H1 (cell line): ENCODE data around the gene ITM2B. TPM values are rescaled to one million over a fixed set of nuclear protein-coding genes. Genes with fewer than 3 reads are reported as not detected.

ENCODE experiments used
- CTCF ChIA-PET: fragments of 300-600 bp; sonication (Branson Sonifier 250); formaldehyde crosslinking; loops from one replicate; lab custom pipeline; 2021; ENCODE audit not compliant: partially characterized antibody; lab: Charles Lee
- POLR2A ChIA-PET: fragments of 300-600 bp; sonication (Branson Sonifier 250); formaldehyde crosslinking; loops from one replicate; lab custom pipeline; 2021; ENCODE audit warnings: inconsistent platforms; ENCODE audit not compliant: partially characterized antibody; lab: Charles Lee
- DNase-seq, 2 experiments: peaks; one replicate each; pipeline versions ENCODE4 v3.0.0 to v3.0.0-alpha.2; 2010 to 2022; ENCODE audit warnings: low spot score in 2 of 2, low read depth in 1 of 2, mixed read lengths in 1 of 2
- FAIRE-seq: peaks from 2 replicates; lab custom pipeline; 2011; peaks lifted over from hg19 to GRCh38; lab: Jason Lieb, UNC
- H2AFZ ChIP-seq: 2 replicates; pipeline ENCODE4 v1.8.1; 2012; ENCODE audit warnings: low read length, inconsistent platforms
- H2AK5ac ChIP-seq: 2 replicates; pipeline ENCODE4 v1.6.1; 2013; ENCODE audit warnings: low read depth, low read length
- H2BK120ac ChIP-seq: replicated peaks from 2 replicates; pipeline ENCODE3; 2013; ENCODE audit warnings: low read depth, low read length, inconsistent platforms
- H2BK12ac ChIP-seq: 2 replicates; pipeline ENCODE4 v1.6.1; 2013; ENCODE audit warnings: low read depth, low read length
- H2BK15ac ChIP-seq: 2 replicates; pipeline ENCODE4 v1.6.1; 2013; ENCODE audit warnings: low read length
- H2BK20ac ChIP-seq: 2 replicates; pipeline ENCODE4 v1.6.1; 2013; ENCODE audit warnings: low read length
- H2BK5ac ChIP-seq: 2 replicates; pipeline ENCODE4 v1.6.1; 2013; ENCODE audit warnings: low read depth, low read length
- H3K14ac ChIP-seq: 2 replicates; pipeline ENCODE4 v1.6.1; 2013; ENCODE audit warnings: inconsistent platforms; ENCODE audit not compliant: insufficient read length
- H3K18ac ChIP-seq: 2 replicates; pipeline ENCODE4 v1.6.1; 2013; ENCODE audit warnings: low read length; ENCODE audit errors: extremely low read depth
- H3K23ac ChIP-seq: 2 replicates; pipeline ENCODE4 v1.6.1; 2013; ENCODE audit warnings: inconsistent platforms; ENCODE audit not compliant: insufficient read length
- H3K23me2 ChIP-seq: 2 replicates; pipeline ENCODE4 v1.6.1; 2013; ENCODE audit warnings: low read depth, low read length
- H3K27ac ChIP-seq: 2 replicates; pipeline ENCODE4 v1.6.1; 2011; ENCODE audit warnings: low read depth, low read length, inconsistent platforms
- H3K27me3 ChIP-seq, 4 experiments: replicated peaks in 1 of 4; 1 replicate in 1 of 4; 2 replicates in 3 of 4; pipeline versions ENCODE4 v1.6.1 to v1.8.1; 2011 to 2013; ENCODE audit warnings: low read length in 3 of 4, mild to moderate bottlenecking in 3 of 4, inconsistent platforms in 2 of 4, mixed read lengths in 2 of 4, moderate library complexity in 1 of 4; ENCODE audit not compliant: control insufficient read depth in 3 of 4, insufficient read depth in 3 of 4; ENCODE audit errors: extremely low read depth in 1 of 4
- H3K36me3 ChIP-seq, 4 experiments: 2 replicates each; pipeline versions ENCODE4 v1.6.1 to v1.8.1; 2011 to 2013; ENCODE audit warnings: mild to moderate bottlenecking in 4 of 4, low read length in 3 of 4, moderate library complexity in 2 of 4, control low read depth in 1 of 4, inconsistent platforms in 1 of 4; ENCODE audit not compliant: insufficient read depth in 4 of 4, control insufficient read depth in 2 of 4
- H3K4ac ChIP-seq: replicated peaks from 2 replicates; pipeline ENCODE3; 2013; ENCODE audit warnings: low read length, low read depth, mixed read lengths, inconsistent platforms; ENCODE audit not compliant: insufficient read length
- H3K4me1 ChIP-seq, 4 experiments: replicated peaks in 1 of 4; 1 replicate in 1 of 4; 2 replicates in 3 of 4; pipeline versions ENCODE4 v1.6.1 to v1.8.1; 2011 to 2013; ENCODE audit warnings: low read length in 3 of 4, inconsistent platforms in 2 of 4, mixed read lengths in 1 of 4; ENCODE audit not compliant: insufficient read depth in 4 of 4, control insufficient read depth in 3 of 4
- H3K4me2 ChIP-seq, 2 experiments: 2 replicates each; pipeline versions ENCODE4 v1.6.1 to v1.8.1; 2011 to 2013; ENCODE audit warnings: low read depth in 2 of 2, low read length in 2 of 2, control low read depth in 1 of 2, inconsistent platforms in 1 of 2, mild to moderate bottlenecking in 1 of 2; ENCODE audit not compliant: insufficient read depth in 1 of 2
- H3K4me3 ChIP-seq, 4 experiments: fragments of 200-600, 300-600 bp in 1 of 4; sonication (generic), shearing (Covaris generic), sonication (Bioruptor Twin) in 1 of 4; 2 replicates each; pipeline versions ENCODE4 v1.5.1 to v1.8.1; 2011 to 2016; ENCODE audit warnings: low read length in 4 of 4, low read depth in 3 of 4, control low read depth in 2 of 4, inconsistent platforms in 2 of 4, mild to moderate bottlenecking in 2 of 4, mixed read lengths in 1 of 4, moderate library complexity in 1 of 4; ENCODE audit not compliant: insufficient read depth in 2 of 4; ENCODE audit errors: extremely low read depth in 1 of 4
- H3K56ac ChIP-seq: replicated peaks from 2 replicates; pipeline ENCODE3; 2013; ENCODE audit warnings: low read depth, mild to moderate bottlenecking, mixed read lengths, low read length, inconsistent platforms; ENCODE audit not compliant: insufficient read length
- H3K79me1 ChIP-seq: 2 replicates; pipeline ENCODE4 v1.6.1; 2013; ENCODE audit warnings: low read depth, low read length, control low read depth
- H3K79me2 ChIP-seq, 2 experiments: 2 replicates each; pipeline versions ENCODE4 v1.6.1 to v1.8.1; 2012 to 2013; ENCODE audit warnings: low read length in 2 of 2, mild to moderate bottlenecking in 2 of 2, inconsistent platforms in 1 of 2; ENCODE audit not compliant: insufficient read depth in 2 of 2, control insufficient read depth in 1 of 2
- H3K9ac ChIP-seq, 4 experiments: replicated peaks in 1 of 4; 1 replicate in 1 of 4; 2 replicates in 3 of 4; pipeline versions ENCODE4 v1.6.1 to v1.8.1; 2011 to 2013; ENCODE audit warnings: low read depth in 3 of 4, low read length in 3 of 4, control low read depth in 2 of 4, mild to moderate bottlenecking in 2 of 4, moderate library complexity in 2 of 4, inconsistent platforms in 1 of 4; ENCODE audit errors: extremely low read depth in 1 of 4
- H3K9me3 ChIP-seq, 2 experiments: 2 replicates each; pipeline versions ENCODE4 v1.6.1 to v1.8.1; 2012 to 2013; ENCODE audit warnings: mild to moderate bottlenecking in 2 of 2, moderate library complexity in 2 of 2, control low read depth in 1 of 2, inconsistent platforms in 1 of 2, low read depth in 1 of 2, low read length in 1 of 2, mixed read lengths in 1 of 2; ENCODE audit not compliant: insufficient read depth in 2 of 2
- H4K20me1 ChIP-seq, 2 experiments: replicated peaks in 1 of 2; 2 replicates each; pipeline versions ENCODE3 to v1.8.1; 2011 to 2013; ENCODE audit warnings: inconsistent platforms in 2 of 2, low read length in 2 of 2, mild to moderate bottlenecking in 1 of 2; ENCODE audit not compliant: insufficient read depth in 2 of 2, control insufficient read depth in 1 of 2
- H4K5ac ChIP-seq: 2 replicates; pipeline ENCODE4 v1.6.1; 2013; ENCODE audit warnings: low read length, low read depth, mixed read lengths, inconsistent platforms; ENCODE audit not compliant: insufficient read length
- H4K8ac ChIP-seq: 2 replicates; pipeline ENCODE4 v1.8.0; 2013; ENCODE audit warnings: mild to moderate bottlenecking, moderate library complexity, low read length, inconsistent platforms; ENCODE audit not compliant: insufficient read depth; ENCODE audit errors: extremely low read depth
- H4K91ac ChIP-seq: replicated peaks from 2 replicates; pipeline ENCODE3; 2013; ENCODE audit warnings: low read length, mixed read lengths, inconsistent platforms; ENCODE audit not compliant: insufficient read length
- BCL11A ChIP-seq, 2 experiments: IDR thresholded peaks; one replicate each; pipeline ENCODE4 v1.6.1; 2011; ENCODE audit warnings: low read depth in 2 of 2, low read length in 2 of 2, mild to moderate bottlenecking in 2 of 2
- CHD1 ChIP-seq: IDR thresholded peaks from 2 replicates; pipeline ENCODE4 v1.6.1; 2012; ENCODE audit warnings: low read depth, low read length, improper control_type of control experiment
- CREB1 ChIP-seq: IDR thresholded peaks from 2 replicates; pipeline ENCODE4 v1.6.1; 2012; ENCODE audit warnings: inconsistent platforms
- FOSL1 ChIP-seq: IDR thresholded peaks from 2 replicates; pipeline ENCODE4 v1.6.1; 2011; ENCODE audit warnings: mild to moderate bottlenecking, low read depth, low read length, moderate library complexity; ENCODE audit not compliant: insufficient read depth
- MAX ChIP-seq: IDR thresholded peaks from 2 replicates; pipeline ENCODE4 v1.6.1; 2012; ENCODE audit warnings: inconsistent platforms
- NANOG ChIP-seq: IDR thresholded peaks from 2 replicates; pipeline ENCODE4 v1.6.1; 2011; ENCODE audit warnings: low read length, low read depth, mild to moderate bottlenecking, inconsistent platforms; ENCODE audit not compliant: insufficient read depth, poor library complexity, severe bottlenecking
- NRF1 ChIP-seq: IDR thresholded peaks from 2 replicates; pipeline ENCODE4 v1.6.1; 2011; ENCODE audit warnings: mild to moderate bottlenecking, low read depth, low read length, improper control_type of control experiment
- POLR2A ChIP-seq, 2 experiments: IDR thresholded peaks; 1 replicate in 1 of 2; 2 replicates in 1 of 2; pipeline ENCODE4 v1.6.1; 2011; ENCODE audit warnings: low read depth in 2 of 2, low read length in 2 of 2, mild to moderate bottlenecking in 2 of 2; ENCODE audit errors: control extremely low read depth in 1 of 2
- POLR2AphosphoS5 ChIP-seq: IDR thresholded peaks from 2 replicates; pipeline ENCODE4 v1.6.1; 2011; ENCODE audit warnings: low read depth, low read length
- RAD21 ChIP-seq, 2 experiments: IDR thresholded peaks in 1 of 2; conservative IDR thresholded peaks in 1 of 2; 2 replicates each; pipeline ENCODE4 v1.6.1; 2011; ENCODE audit warnings: low read depth in 2 of 2, low read length in 2 of 2, improper control_type of control experiment in 1 of 2, inconsistent platforms in 1 of 2, mild to moderate bottlenecking in 1 of 2, moderate library complexity in 1 of 2
- SIRT6 ChIP-seq: IDR thresholded peaks from one replicate; pipeline ENCODE4 v1.7.1; 2012; ENCODE audit warnings: low read length, inconsistent platforms
- SIX5 ChIP-seq: IDR thresholded peaks from 2 replicates; pipeline ENCODE4 v1.6.1; 2011; ENCODE audit warnings: mild to moderate bottlenecking, low read depth, low read length
- SP1 ChIP-seq: IDR thresholded peaks from 2 replicates; pipeline ENCODE4 v1.6.1; 2011; ENCODE audit warnings: low read depth, low read length
- TAF1 ChIP-seq: IDR thresholded peaks from 2 replicates; pipeline ENCODE4 v1.6.1; 2011; ENCODE audit warnings: mild to moderate bottlenecking, low read depth, low read length
- YY1 ChIP-seq: IDR thresholded peaks from 2 replicates; pipeline ENCODE4 v1.6.1; 2011; ENCODE audit warnings: low read depth, mild to moderate bottlenecking, low read length
- WGBS, 2 experiments: shearing (Covaris generic) in 1 of 2; methylation state at CpG; one replicate each; pipeline versions ENCODE4 v1.1.6 to v1.1.7; 2013 to 2015; ENCODE audit warnings: low lambda C conversion rate in 2 of 2, mixed read lengths in 2 of 2, inconsistent platforms in 1 of 2, low coverage in 1 of 2, missing lambda C conversion rate in 1 of 2; ENCODE audit not compliant: insufficient replicate concordance in 2 of 2, insufficient coverage in 1 of 2, insufficient read length in 1 of 2; ENCODE audit errors: extremely low coverage in 1 of 2, missing lambda C conversion rate in 1 of 2; 5-methylcytosine and 5-hydroxymethylcytosine counted together
- polyA plus RNA-seq, 7 experiments: library from polyadenylated mRNA; depleted of rRNA in 3 of 7; stranded (reverse) in 5 of 7; unstranded in 2 of 7; fragments of >200 nt in 5 of 7; fragments of 200-250 nt in 2 of 7; gene quantifications; 1 replicate in 5 of 7; 2 replicates in 1 of 7; 4 replicates in 1 of 7; pipeline versions ENCODE4 v1.2.1 to v1.2.3, GENCODE V29; 2011 to 2013; ENCODE audit warnings: missing spikeins in 2 of 7, mixed read lengths in 2 of 7
- total RNA-seq: library from RNA; stranded (reverse); fragmentation: NEBNext Ultra II Directional; extraction: Animal tissue kit (Norgen Biotek cat#: 25700); gene quantifications from 2 replicates; pipeline ENCODE4 v1.2.1, GENCODE V29; 2021

ITM2B gene
- total and polyA plus RNA-seq, 2 of the 8 experiments (the other 6 are each of a cell fraction or from before 2014, with no cell fraction given), result 132 to 184 TPM

- Histone ChIP-seq H3K27me3 (no peaks in the 10 kb centered on the region), H3K79me2 (no peaks in the 10 kb centered on the region), H3K23me2 (no peaks in the 10 kb centered on the region; the same call in 1 of the 2 replicates), H3K4ac (no peak overlapping the region), H3K36me3 (no peaks in the 10 kb centered on the region), H2AK5ac (no peak overlapping the region), H2BK20ac (no peak overlapping the region), H3K4me1 (no peaks in the 10 kb centered on the region), H3K9ac (no peak overlapping the region), H4K5ac (no peak overlapping the region), H4K8ac (no peak overlapping the region), H4K91ac (no peak overlapping the region), H3K27ac (no peak overlapping the region), H3K79me1 (no peaks in the 10 kb centered on the region), H3K14ac (no peak overlapping the region), H2BK15ac (no peak overlapping the region), H3K4me3 (no peak overlapping the region), H3K4me2 (no peak overlapping the region), H4K20me1 (no peaks in the 10 kb centered on the region), H3K56ac (no peak overlapping the region), H2BK12ac (no peak overlapping the region), H2BK5ac (no peak overlapping the region), H3K18ac (no peak overlapping the region), H2AFZ (no peak overlapping the region), H3K9me3 (no peaks in the 10 kb centered on the region), H2BK120ac (no peak overlapping the region), H3K23ac (no peak overlapping the region)
- FAIRE-seq (no peak), DNase-seq (no peak)
- ChIA-PET POLR2A (no interaction called here), CTCF (no interaction called here)
- WGBS, 2 experiments, result 83% methylated on average over 4 of the region's 4 CpGs; no CpG with 5 or more reads in 1 of the 2 experiments
- TF ChIP-seq TAF1, result no peak
- TF ChIP-seq NANOG, result no peak
- TF ChIP-seq POLR2A (IDR thresholded peaks at IDR 0.05; ENCODE audit: control extremely low read depth in 1 of 2, low read depth in 2 of 2, low read length in 2 of 2), result no peak
- no peak for TF ChIP-seq BCL11A (IDR thresholded peaks at IDR 0.05; ENCODE audit: low read depth in 2 of 2, low read length in 2 of 2)
- TF ChIP-seq SIX5, result no peak
- TF ChIP-seq NRF1, result no peak
- no peak for TF ChIP-seq CHD1
- TF ChIP-seq SP1, result no peak
- TF ChIP-seq RAD21 (IDR thresholded peaks at IDR 0.05 in 1 of 2, conservative IDR thresholded peaks at IDR 0.05 in 1 of 2; ENCODE audit: low read depth in 2 of 2, low read length in 2 of 2), result no peak
- TF ChIP-seq FOSL1, result no peak
- no peak for TF ChIP-seq MAX
- TF ChIP-seq CREB1, result no peak
- TF ChIP-seq POLR2AphosphoS5, result no peak
- no peak for TF ChIP-seq YY1
- TF ChIP-seq SIRT6, result no peak
Measured at GRCh38 chr13:48297131-48297786, 64.3 kb downstream of the ITM2B start.
